IMR-90 (cell line): Measurements from ENCODE around the gene KXD1. TPM values are rescaled to one million over a fixed set of nuclear protein-coding genes. Genes with fewer than 3 reads are reported as not detected.
A peak's percentile ranks its signal among the peaks of the same experiment; 100 is the strongest.

Experiments
- ATAC-seq: fragments of 200-7000 bp; cut with Tn5 transposase; 2 replicates; pipeline ENCODE4 v1.9.1; 2020; ENCODE audit warnings: low read depth, mild to moderate bottlenecking, moderate library complexity
- BruUV-seq: library from RNA; stranded (reverse); fragments of 400-500 nt; replicated peaks from 2 replicates; lab custom pipeline; 2021; lab: Mats Ljungman, UMichigan
- CTCF ChIA-PET: fragments of 300-600 bp; formaldehyde crosslinking; extraction: SDS; loops from one replicate; lab custom pipeline; 2021; ENCODE audit warnings: antibody characterized with exemption; lab: Yijun Ruan, JAX
- POLR2A ChIA-PET: fragments of 300-600 bp; sonication (Branson Sonifier 250); formaldehyde crosslinking; loops from one replicate; lab custom pipeline; 2022; ENCODE audit warnings: antibody characterized with exemption; ENCODE audit not compliant: unreplicated experiment; lab: Charles Lee
- DNase-seq: peaks from one replicate; pipeline ENCODE4 v3.0.0; 2013
- H2AFZ ChIP-seq: replicated peaks from 2 replicates; pipeline ENCODE3; 2013; ENCODE audit warnings: low read length, mild to moderate bottlenecking; ENCODE audit not compliant: poor library complexity
- H2AK5ac ChIP-seq: 2 replicates; pipeline ENCODE4 v1.6.1; 2013; ENCODE audit warnings: low read depth, low read length, inconsistent platforms
- H2AK9ac ChIP-seq: replicated peaks from 2 replicates; pipeline ENCODE3; 2013; ENCODE audit warnings: mild to moderate bottlenecking, low read depth, low read length, moderate library complexity; ENCODE audit not compliant: poor library complexity
- H2BK120ac ChIP-seq: 2 replicates; pipeline ENCODE4 v1.6.1; 2013; ENCODE audit warnings: low read depth, low read length, inconsistent platforms
- H2BK15ac ChIP-seq: 3 replicates; pipeline ENCODE4 v1.6.1; 2013; ENCODE audit warnings: low read depth, low read length, inconsistent platforms
- H2BK20ac ChIP-seq: 2 replicates; pipeline ENCODE4 v1.6.1; 2013; ENCODE audit warnings: low read depth, mild to moderate bottlenecking, inconsistent platforms, low read length, moderate library complexity
- H2BK5ac ChIP-seq: 2 replicates; pipeline ENCODE4 v1.6.1; 2013; ENCODE audit warnings: mild to moderate bottlenecking, low read depth, low read length, inconsistent platforms; ENCODE audit not compliant: poor library complexity, severe bottlenecking
- H3K14ac ChIP-seq: replicated peaks from 2 replicates; pipeline ENCODE4 v1.6.1; 2013; ENCODE audit warnings: low read depth, low read length, inconsistent platforms
- H3K18ac ChIP-seq: 2 replicates; pipeline ENCODE4 v1.6.1; 2013; ENCODE audit warnings: low read depth, low read length, control low read depth
- H3K23ac ChIP-seq: 2 replicates; pipeline ENCODE4 v1.6.1; 2013; ENCODE audit warnings: low read depth, low read length, inconsistent platforms
- H3K27ac ChIP-seq: 2 replicates; pipeline ENCODE4 v1.5.1; 2013; ENCODE audit warnings: mild to moderate bottlenecking, control low read depth, low read length; ENCODE audit not compliant: insufficient read depth
- H3K27me3 ChIP-seq: 2 replicates; pipeline ENCODE4 v1.6.1; 2013; ENCODE audit warnings: low read length; ENCODE audit not compliant: control insufficient read depth, insufficient read depth
- H3K36me3 ChIP-seq: 2 replicates; pipeline ENCODE4 v1.6.1; 2013; ENCODE audit warnings: low read length, mixed read lengths; ENCODE audit not compliant: control insufficient read depth, insufficient read depth
- H3K4ac ChIP-seq: 2 replicates; pipeline ENCODE4 v1.6.1; 2013; ENCODE audit warnings: low read depth, low read length, inconsistent platforms
- H3K4me1 ChIP-seq: 2 replicates; pipeline ENCODE4 v1.6.1; 2013; ENCODE audit warnings: low read length, mixed read lengths; ENCODE audit not compliant: control insufficient read depth, insufficient read depth
- H3K4me2 ChIP-seq: 2 replicates; pipeline ENCODE4 v1.6.1; 2013; ENCODE audit warnings: low read depth, mild to moderate bottlenecking, control low read depth, low read length, moderate library complexity
- H3K4me3 ChIP-seq: 2 replicates; pipeline ENCODE4 v1.5.1; 2013; ENCODE audit warnings: low read depth, mild to moderate bottlenecking, control low read depth, low read length, moderate library complexity; ENCODE audit not compliant: insufficient read depth
- H3K56ac ChIP-seq: 2 replicates; pipeline ENCODE4 v1.6.1; 2013; ENCODE audit warnings: low read length, inconsistent platforms; ENCODE audit not compliant: insufficient read depth; ENCODE audit errors: extremely low read depth
- H3K79me1 ChIP-seq, 2 experiments: 2 replicates each; pipeline ENCODE4 v1.6.1; 2013; ENCODE audit warnings: low read length in 2 of 2, inconsistent platforms in 1 of 2, low read depth in 1 of 2
- H3K9ac ChIP-seq: 2 replicates; pipeline ENCODE4 v1.6.1; 2013; ENCODE audit warnings: low read depth, low read length, control low read depth
- H3K9me1 ChIP-seq: 2 replicates; pipeline ENCODE4 v1.6.1; 2013; ENCODE audit warnings: low read length, inconsistent platforms; ENCODE audit not compliant: insufficient read depth
- H3K9me3 ChIP-seq: 2 replicates; pipeline ENCODE4 v1.6.1; 2013; ENCODE audit warnings: low read length; ENCODE audit not compliant: control insufficient read depth, insufficient read depth
- H4K20me1 ChIP-seq: 2 replicates; pipeline ENCODE4 v1.6.1; 2013; ENCODE audit warnings: low read length, inconsistent platforms; ENCODE audit not compliant: insufficient read depth
- H4K5ac ChIP-seq: 2 replicates; pipeline ENCODE4 v1.6.1; 2013; ENCODE audit warnings: mild to moderate bottlenecking, low read depth, low read length, control low read depth
- H4K8ac ChIP-seq, 2 experiments: 2 replicates each; pipeline ENCODE4 v1.6.1; 2013; ENCODE audit warnings: low read depth in 2 of 2, low read length in 2 of 2, control low read depth in 1 of 2, inconsistent platforms in 1 of 2
- H4K91ac ChIP-seq: 2 replicates; pipeline ENCODE4 v1.6.1; 2013; ENCODE audit warnings: low read depth, low read length, inconsistent platforms; ENCODE audit not compliant: insufficient read depth
- BHLHE40 ChIP-seq: fragments of 150-350 bp; IDR thresholded peaks from 2 replicates; pipeline ENCODE4 v1.6.1; 2016; ENCODE audit warnings: mild to moderate bottlenecking, low read depth, low read length
- CEBPB ChIP-seq: IDR thresholded peaks from 2 replicates; pipeline ENCODE4 v1.6.1; 2012; ENCODE audit warnings: low read depth, low read length, improper control_type of control experiment
- CHD1 ChIP-seq: IDR thresholded peaks from 2 replicates; pipeline ENCODE4 v1.6.1; 2012; ENCODE audit warnings: low read depth, low read length, improper control_type of control experiment
- FOS ChIP-seq: fragments of 150-350 bp; IDR thresholded peaks from 2 replicates; pipeline ENCODE4 v1.6.1; 2016; ENCODE audit warnings: low read depth, low read length
- MAZ ChIP-seq: IDR thresholded peaks from 2 replicates; pipeline ENCODE4 v1.6.1; 2012; ENCODE audit warnings: low read depth, mild to moderate bottlenecking, low read length, improper control_type of control experiment, moderate library complexity, borderline replicate concordance
- MXI1 ChIP-seq: IDR thresholded peaks from 2 replicates; pipeline ENCODE4 v1.6.1; 2012; ENCODE audit warnings: low read depth, mild to moderate bottlenecking, low read length, moderate library complexity, borderline replicate concordance
- NFE2L2 ChIP-seq: fragments of 150-350 bp; IDR thresholded peaks from 2 replicates; pipeline ENCODE4 v1.6.1; 2016; ENCODE audit warnings: low read depth, mild to moderate bottlenecking, low read length
- POLR2A ChIP-seq: IDR thresholded peaks from 2 replicates; pipeline ENCODE4 v1.6.1; 2012; ENCODE audit warnings: mild to moderate bottlenecking, low read depth, low read length
- RAD21 ChIP-seq: IDR thresholded peaks from 2 replicates; pipeline ENCODE4 v1.6.1; 2012; ENCODE audit warnings: low read length, improper control_type of control experiment
- RCOR1 ChIP-seq: IDR thresholded peaks from 2 replicates; pipeline ENCODE4 v1.6.1; 2012; ENCODE audit warnings: mild to moderate bottlenecking, low read length, improper control_type of control experiment; ENCODE audit not compliant: insufficient replicate concordance
- RFX5 ChIP-seq: IDR thresholded peaks from 2 replicates; pipeline ENCODE4 v1.8.0; 2012; ENCODE audit warnings: low read depth, mild to moderate bottlenecking, low read length, moderate library complexity
- WGBS, 2 experiments: methylation state at CpG; one replicate each; pipeline versions ENCODE4 v1.1.5 to v1.1.7; 2013; ENCODE audit warnings: missing lambda C conversion rate in 2 of 2; ENCODE audit not compliant: insufficient read length in 1 of 2; ENCODE audit errors: extremely low coverage in 2 of 2; 5-methylcytosine and 5-hydroxymethylcytosine counted together
- dilution Hi-C: fragments of 300-500 bp; cut with HindIII; formaldehyde crosslinking; loops from one replicate; pipeline ENCODE4 v1.14.3; 2018; ENCODE audit warnings: low sequenced_read_pairs; ENCODE audit not compliant: unreplicated experiment
- in situ Hi-C: fragments of 300-500 bp; cut with MboI; formaldehyde crosslinking; loops from 3 replicates; pipeline ENCODE4 v1.14.3; 2019; ENCODE audit warnings: low sequenced_read_pairs, inconsistent platforms, mixed read lengths
- intact Hi-C: fragments of 100-400 bp; cut with micrococcal nuclease; formaldehyde crosslinking; loops from 2 replicates; pipeline ENCODE4 v1.10.0; 2022
- polyA plus RNA-seq, 3 experiments: library from polyadenylated mRNA; depleted of rRNA; stranded (reverse); fragments of >200 nt; gene quantifications; 2 replicates each; pipeline ENCODE4 v1.2.3, GENCODE V29; 2012; ENCODE audit warnings: low replicate concordance in 1 of 3
- total RNA-seq: library from RNA; depleted of rRNA; stranded (reverse); fragments of >200 nt; gene quantifications from 2 replicates; pipeline ENCODE4 v1.2.3, GENCODE V29; 2012
- TF ChIP-seq, protein P1 (sequence below): fragments of 150-350 bp; IDR thresholded peaks from 2 replicates; pipeline ENCODE4 v1.6.1; 2017; ENCODE audit warnings: mild to moderate bottlenecking, antibody characterized with exemption, low read length, low read depth
- TF ChIP-seq, protein P2 (sequence below): fragments of 150-350 bp; IDR thresholded peaks from 2 replicates; pipeline ENCODE4 v1.6.1; 2016; ENCODE audit warnings: low read depth, mild to moderate bottlenecking, low read length, moderate library complexity, borderline replicate concordance

Gene KXD1
- total and polyA plus RNA-seq, 2 of the 4 experiments (the other 2 are of a cell fraction): 66.7 to 196 TPM

DNA sequence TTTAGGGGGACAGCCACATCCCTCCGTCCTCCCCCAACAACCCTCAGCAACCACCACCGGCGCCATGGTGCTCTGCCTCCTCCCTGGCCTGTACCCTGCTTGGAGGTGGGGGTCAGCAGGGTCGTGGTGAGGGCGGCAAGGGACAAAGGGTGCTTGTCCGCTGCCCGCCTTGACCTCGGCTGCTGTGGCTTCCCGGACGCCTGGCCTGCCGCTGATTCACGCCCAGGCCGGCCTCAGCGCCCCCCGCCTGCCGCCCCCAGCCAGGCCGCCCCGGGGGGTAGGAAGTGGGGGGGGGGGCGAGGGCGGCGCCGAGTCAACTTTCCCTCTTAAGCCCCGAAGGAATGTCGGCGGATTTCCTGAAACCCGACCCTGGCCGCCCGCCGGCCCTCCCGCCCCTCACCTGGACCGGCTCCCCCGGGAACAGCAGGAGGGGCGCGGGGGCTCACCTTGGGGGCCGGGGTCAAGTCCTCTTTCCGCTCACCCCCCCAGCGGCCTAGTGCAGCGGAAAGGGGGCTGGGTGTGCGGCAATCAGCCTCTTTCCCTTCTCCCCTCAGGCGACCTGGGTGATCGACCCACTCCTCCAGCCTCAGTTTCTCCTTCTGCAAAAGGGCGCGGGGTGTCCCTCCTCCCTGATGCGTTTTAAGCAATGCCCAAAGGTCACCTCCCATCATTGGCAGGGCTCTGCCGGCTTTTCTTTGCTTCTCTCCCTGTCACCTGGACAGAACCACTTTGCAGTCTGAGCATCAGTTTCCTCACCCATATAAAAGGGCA, 53.1 kb downstream of the KXD1 start (continued):
- TF ChIP-seq RFX5: no peak

DNA sequence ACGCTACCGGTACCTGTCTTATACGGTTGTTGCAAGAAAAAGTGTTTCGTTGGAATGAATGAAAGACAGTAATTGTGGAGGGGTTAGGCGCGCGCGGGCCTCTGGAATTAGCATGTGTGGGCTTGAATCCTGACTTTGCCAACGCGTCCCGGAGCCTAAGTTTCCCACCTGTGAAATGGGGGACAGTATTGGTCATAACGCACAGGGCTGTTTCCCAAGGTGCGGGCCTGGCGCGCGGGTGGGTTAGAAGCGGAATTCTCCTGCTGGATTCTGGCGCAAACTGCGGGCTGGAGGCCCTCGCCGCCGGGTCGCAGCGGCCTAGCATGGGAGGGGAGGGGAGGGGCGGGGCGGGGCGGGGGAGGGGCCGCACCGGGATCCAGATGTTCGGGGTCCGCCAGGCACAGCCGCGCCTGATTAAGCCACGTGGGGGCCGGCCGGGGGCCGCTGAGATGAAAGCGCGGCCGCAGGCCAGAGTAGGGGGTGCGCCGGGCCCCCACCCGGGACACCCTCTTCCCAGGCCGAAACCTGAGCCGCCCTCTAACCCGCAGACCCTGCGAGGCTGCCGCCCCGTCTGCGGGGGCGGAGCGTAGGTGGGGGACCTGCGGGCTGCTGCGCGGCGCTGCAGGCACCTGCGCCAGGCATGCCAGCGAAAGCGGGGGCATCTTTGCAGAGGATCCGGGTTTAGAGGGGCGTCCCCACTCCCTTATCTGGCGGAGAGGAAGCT, 53.8 kb downstream of the KXD1 start:
- Histone ChIP-seq H4K5ac (no peak overlapping the region), H3K9me3 (no peaks in the 10 kb centered on the region), H2AFZ (peak overlapping the region; percentile 43), H3K27ac (no peak overlapping the region), H3K4me3 (no peak overlapping the region), H3K18ac (no peak overlapping the region), H3K36me3 (no peaks in the 10 kb centered on the region), H4K91ac (no peak overlapping the region), H4K20me1 (peaks cover 4% of the 10 kb centered on the region; the same call in 1 of the 2 replicates), H2BK20ac (no peak overlapping the region), H2AK5ac (no peak overlapping the region), H3K9me1 (no peaks in the 10 kb centered on the region), H2AK9ac (peak overlapping the region; percentile 55), H2BK5ac (no peak overlapping the region), H3K14ac (no peak overlapping the region), H3K56ac (no peak overlapping the region), H3K23ac (peak overlapping the region; percentile 38; the same call in 1 of the 2 replicates), H2BK15ac (no peak overlapping the region), H3K4ac (no peak overlapping the region), H3K4me2 (no peak overlapping the region), H4K8ac (no peak overlapping the region), H3K79me1 (no peaks in the 10 kb centered on the region), H3K27me3 (peaks cover 68% of the 10 kb centered on the region), H3K4me1 (peaks cover 11% of the 10 kb centered on the region; the same call in 1 of the 2 replicates), H2BK120ac (no peak overlapping the region), H3K9ac (no peak overlapping the region)
- intact Hi-C loops (no loop called here), dilution Hi-C loops (no loop called here), in situ Hi-C loops (no loop called here)
- WGBS, 2 experiments: 5% methylated on average over 13 of the region's 62 CpGs; no CpG with 5 or more reads in 1 of the 2 experiments
- BruUV-seq: no TSS peak
- ChIA-PET POLR2A (no interaction called here), CTCF (interaction anchor here (0.7 kb wide), 1 partner anchor 17 kb away, joined by 3 read pairs; no protein-coding TSS in a partner anchor)
- DNase-seq (no peak), ATAC-seq (no peak)
- TF ChIP-seq, protein P1, sequence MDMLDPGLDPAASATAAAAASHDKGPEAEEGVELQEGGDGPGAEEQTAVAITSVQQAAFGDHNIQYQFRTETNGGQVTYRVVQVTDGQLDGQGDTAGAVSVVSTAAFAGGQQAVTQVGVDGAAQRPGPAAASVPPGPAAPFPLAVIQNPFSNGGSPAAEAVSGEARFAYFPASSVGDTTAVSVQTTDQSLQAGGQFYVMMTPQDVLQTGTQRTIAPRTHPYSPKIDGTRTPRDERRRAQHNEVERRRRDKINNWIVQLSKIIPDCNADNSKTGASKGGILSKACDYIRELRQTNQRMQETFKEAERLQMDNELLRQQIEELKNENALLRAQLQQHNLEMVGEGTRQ: no peak
- TF ChIP-seq CEBPB: no peak
- no peak for TF ChIP-seq CHD1
- TF ChIP-seq RCOR1: no peak
- TF ChIP-seq POLR2A: no peak
- no peak for TF ChIP-seq MAZ
- no peak for TF ChIP-seq RAD21
- TF ChIP-seq, protein P2, sequence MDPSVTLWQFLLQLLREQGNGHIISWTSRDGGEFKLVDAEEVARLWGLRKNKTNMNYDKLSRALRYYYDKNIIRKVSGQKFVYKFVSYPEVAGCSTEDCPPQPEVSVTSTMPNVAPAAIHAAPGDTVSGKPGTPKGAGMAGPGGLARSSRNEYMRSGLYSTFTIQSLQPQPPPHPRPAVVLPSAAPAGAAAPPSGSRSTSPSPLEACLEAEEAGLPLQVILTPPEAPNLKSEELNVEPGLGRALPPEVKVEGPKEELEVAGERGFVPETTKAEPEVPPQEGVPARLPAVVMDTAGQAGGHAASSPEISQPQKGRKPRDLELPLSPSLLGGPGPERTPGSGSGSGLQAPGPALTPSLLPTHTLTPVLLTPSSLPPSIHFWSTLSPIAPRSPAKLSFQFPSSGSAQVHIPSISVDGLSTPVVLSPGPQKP: no peak
- no peak for TF ChIP-seq BHLHE40
- no peak for TF ChIP-seq RFX5
- no peak for TF ChIP-seq NFE2L2
- TF ChIP-seq FOS: no peak
- TF ChIP-seq MXI1: no peak
